Stimulated activated CD8-positive, alpha-beta memory T cell treated with anti-CD3 and anti-CD28 coated beads, Interleukin-12 subunit alpha, Interleukin-12 subunit beta, amount 100 ng/mL, for 1 hour (primary cell): ENCODE data around the gene USP2.
"Not testable (repeated sequence)": the region's sequence is repeated elsewhere in the genome, so short reads cannot be mapped to it uniquely, and the experiment has no call there.

Experiments
- DNase-seq: peaks from one replicate; pipeline ENCODE4 v3.0.0-alpha.2; 2020; ENCODE audit warnings: low read depth

Gene USP2

GRCh38 chr11:119414321-119414720, 32.8 kb upstream of the USP2 start:
- DNase-seq: no peak

- DNase-seq: no peak
Measured at GRCh38 chr11:119412072-119412471, 30.6 kb upstream of the USP2 start.

DNA sequence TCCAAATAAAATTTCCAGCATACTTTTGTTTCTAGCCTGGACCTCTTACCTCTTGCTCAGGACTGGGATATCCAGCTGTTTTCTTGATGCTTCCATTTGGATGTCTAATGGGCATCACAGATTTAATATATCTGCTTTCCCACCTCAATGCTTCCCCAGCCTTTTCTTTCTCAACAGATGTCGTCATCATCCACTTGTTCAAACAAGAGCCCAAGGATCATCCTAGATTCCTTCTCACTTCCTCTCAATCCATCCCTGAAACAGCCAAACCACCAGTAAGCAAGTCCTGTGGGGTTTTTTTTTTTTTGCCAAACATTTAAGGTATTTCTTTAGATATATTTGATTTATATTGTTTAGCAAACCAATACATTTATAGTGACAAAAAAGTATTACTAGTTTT, 29.0 kb upstream of the USP2 start:
- DNase-seq: no peak

DNA sequence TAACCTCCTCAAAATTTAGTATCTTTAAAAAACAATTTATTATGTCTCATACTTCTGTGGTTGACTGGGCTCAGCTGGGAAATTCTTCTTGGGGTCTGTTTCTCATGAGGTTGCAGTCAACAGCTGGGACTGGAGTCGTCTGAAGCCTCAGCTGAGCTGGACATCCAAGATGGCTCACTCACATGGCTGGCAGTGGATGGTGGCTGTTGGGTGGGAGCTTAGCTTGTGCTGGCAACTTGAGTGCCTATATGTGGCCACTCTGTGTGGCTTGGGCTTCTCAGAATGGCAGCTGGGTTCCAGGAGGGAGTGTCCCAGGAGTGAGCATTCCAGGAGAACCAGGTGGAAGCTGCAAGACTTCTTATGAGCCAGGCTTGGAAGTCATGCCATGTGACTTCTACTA, 28.2 kb upstream of the USP2 start:
- no peak for DNase-seq

DNA sequence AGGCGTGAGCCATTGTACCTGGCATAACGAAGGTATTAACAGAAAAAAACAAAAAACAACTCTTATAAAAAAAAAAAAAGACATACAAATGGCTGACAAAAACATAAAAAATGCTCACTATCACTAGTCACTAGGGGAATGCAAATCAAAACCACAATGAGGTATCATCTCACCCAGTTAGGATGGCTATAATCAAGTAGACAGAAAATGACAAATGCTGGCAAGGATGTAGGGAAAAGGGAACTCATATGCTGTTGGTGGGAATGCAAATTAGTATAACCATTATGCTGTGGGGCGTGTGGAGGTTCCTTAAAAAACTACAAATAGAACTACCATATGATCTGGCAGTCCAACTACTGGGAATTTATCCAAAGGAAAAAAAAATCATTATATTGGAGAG, 24.5 kb upstream of the USP2 start:
- no peak for DNase-seq

- DNase-seq: not testable (repeated sequence)
Measured at GRCh38 chr11:119405448-119405847, 24.0 kb upstream of the USP2 start.

DNA sequence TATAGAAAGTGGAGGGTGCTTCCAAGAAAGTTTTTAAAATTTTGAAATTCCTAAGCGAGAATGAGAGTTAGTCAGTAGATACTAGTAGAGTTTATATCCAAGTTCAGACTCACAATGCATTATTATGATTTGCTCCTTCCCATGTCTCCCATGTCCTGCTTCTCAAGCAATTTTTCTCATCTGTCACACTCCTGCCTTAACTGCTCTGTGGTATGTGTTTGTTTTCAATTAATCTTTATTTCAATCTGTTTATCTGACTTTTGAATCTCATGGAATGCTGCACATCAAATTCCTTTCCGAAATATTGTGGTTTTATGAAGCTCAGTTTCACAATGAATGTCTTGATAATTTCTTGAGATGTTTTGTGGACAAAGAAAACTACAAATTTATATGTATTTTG, 23.4 kb upstream of the USP2 start:
- no peak for DNase-seq

- DNase-seq: no peak
Measured at GRCh38 chr11:119403021-119403420, 21.5 kb upstream of the USP2 start.

GRCh38 chr11:119402470-119402869, 21.0 kb upstream of the USP2 start:
- no peak for DNase-seq

- no peak for DNase-seq
Measured at GRCh38 chr11:119400860-119401259, 19.4 kb upstream of the USP2 start.

DNA sequence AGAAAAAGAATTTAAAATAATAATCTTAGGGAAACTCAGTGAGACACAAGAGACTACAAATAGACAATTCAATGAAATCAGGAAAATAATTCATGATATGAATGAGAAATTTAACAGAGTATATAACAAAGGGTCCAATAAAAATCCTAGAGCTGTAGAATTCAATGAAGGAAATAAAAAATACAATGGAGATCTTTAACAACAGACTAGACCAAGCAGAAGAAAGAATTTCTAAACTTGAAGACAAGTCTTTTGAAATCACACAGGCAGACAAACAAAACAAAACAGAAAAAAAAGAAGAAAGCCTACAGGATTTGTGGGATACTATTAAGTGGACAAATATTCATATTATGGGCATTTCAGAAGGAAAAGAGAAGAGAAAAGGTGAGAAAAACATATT, 16.2 kb upstream of the USP2 start:
- no peak for DNase-seq

DNA sequence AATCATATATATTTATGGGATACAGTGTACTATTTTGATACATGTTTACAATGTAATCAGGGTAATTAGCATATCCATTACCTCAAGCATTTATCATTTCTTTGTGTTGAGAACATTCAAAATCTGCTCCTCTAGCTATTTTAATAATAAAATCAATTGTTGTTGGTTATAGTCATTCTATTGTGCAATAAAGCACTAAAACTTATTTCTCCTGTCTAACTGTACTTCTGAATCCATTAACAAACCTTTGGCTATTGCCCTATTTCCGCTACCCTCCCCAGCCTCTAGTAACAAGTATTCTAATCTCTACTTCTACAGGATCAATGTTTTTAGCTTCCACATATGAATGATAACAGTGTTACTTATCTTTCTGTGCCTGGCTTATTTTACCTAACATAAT, 15.3 kb upstream of the USP2 start:
- no peak for DNase-seq

- DNase-seq: no peak
Measured at GRCh38 chr11:119391275-119391674, 9.8 kb upstream of the USP2 start.

DNA sequence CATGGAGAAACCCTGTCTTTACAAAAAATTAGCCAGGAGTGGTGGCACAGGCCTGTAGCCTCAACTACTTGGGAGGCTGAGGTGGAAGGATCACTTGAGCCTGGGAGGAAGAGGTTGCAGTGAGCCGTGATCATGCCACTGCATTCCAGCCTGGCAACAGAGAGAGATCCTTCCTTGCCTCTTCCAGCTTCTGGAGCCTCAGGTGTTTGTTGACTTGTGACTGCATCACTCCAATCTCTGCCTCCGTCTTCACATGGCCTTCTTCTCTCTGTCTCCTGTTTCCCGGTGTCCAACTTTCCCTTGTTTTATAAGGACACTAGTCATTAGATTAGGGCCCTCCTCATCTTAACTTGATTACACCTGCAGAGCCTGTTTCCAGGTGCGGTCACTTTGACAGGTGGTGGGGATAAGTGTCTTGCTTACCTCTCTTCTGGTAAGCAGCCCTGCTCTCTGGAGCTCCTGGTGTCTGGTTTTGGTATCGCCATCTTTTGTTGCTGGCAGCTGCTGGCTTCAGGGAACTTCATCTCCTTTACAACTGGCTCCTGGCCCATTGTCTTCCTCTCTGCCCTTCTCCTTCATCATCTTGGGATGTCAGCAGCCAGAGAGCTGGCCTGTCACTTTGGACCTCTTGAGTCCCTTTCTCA, 8.2 kb upstream of the USP2 start:
- DNase-seq: no peak

DNA sequence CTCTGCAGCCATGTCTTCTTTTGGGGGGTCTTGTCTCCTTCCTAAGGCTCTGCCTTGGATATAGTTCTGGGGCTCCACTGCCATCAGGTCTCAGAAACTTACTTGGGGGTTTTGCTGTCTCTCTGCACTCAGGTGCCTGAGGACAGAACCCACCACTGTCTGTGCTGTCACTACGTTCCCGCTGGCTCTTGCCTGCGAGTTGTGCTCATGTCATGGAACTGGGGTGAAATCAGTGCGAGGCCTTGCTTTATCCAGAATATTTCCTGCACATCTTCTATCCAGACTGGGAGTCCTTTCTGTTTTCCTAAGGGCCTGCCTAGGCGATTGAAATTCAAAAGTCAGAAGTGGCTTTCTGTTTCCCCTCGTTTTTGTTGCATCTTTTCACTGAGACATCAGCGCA, 6.6 kb upstream of the USP2 start:
- DNase-seq: no peak

DNA sequence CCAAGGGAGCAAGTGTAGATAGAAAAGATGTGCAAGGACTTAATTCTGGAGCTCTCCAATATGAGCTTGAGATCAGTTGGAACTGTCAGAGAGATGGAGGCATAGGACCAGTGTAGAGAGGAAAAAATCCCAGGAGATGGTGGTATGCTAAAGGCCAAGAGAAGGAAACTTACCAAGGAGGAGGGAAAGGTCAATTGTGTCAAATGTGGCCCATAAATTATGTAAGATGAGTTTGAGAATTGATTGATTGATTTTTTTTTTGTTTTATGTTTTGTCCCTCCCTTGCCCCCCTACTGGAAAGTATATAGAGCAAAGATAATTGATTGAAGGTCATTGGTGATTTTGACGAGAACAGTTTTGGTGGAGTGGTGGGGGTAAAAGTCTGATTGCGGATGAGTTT, 2.8 kb upstream of the USP2 start:
- no peak for DNase-seq

- DNase-seq: not testable (repeated sequence)
Measured at GRCh38 chr11:119382513-119382912, 1.0 kb upstream of the USP2 start.

DNA sequence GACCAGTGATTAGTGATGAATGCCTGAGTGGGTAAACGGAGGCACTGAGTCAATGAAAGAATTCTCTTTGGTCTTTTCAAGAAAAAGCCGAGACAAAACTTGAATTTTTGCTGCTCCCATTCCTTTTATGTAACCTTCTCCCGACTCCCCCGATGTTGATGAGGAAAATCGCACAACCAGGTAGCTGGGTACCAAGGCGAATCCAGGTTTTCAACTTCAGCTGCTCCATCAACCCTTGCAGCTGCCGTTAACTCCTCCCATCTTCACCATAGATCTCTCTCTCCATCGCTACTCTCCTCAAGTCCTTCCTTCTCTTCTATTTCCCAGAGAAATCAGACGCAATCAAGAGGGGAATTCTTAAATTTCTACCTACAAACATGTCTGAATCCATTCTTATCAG, 611 bp upstream of the USP2 start:
- no peak for DNase-seq

- DNase-seq: no peak
Measured at GRCh38 chr11:119380827-119381180, 686 bp downstream of the USP2 start.

DNA sequence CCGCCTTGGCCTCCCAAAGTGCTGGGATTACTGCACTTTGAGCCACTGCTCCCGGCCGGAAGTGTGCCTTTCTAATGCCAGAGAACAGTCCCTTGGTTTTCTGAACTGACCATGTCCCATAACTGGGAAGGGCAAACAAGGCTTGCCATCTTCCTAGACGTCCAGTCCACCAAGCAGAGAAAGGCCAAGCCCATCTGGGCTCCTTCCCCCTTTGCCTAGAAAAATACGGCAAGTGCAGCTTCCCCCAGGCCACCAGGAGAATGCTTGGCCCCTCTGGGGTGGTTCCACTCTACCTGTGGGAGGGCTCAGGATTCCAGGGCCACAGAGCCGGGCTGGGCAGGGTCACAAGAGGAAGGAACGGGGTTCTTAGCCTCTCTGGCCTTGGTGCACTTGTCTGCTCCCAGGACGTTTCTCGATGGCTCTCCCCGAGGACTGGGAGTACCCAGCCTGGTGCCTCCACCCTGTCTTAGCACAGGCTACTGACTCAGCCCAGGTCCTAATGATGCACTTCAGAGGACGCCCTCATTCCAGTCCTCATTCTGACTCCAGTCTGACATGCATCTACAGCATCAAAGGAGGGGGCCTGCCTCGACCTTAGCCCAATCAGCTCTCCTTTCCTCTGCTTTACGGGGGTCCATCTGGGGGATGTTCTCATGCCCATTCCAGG, 1.2 kb downstream of the USP2 start:
- no peak for DNase-seq

- DNase-seq: no peak
Measured at GRCh38 chr11:119378851-119379465, 2.5 kb downstream of the USP2 start.

- no peak for DNase-seq
Measured at GRCh38 chr11:119377961-119378667, 3.4 kb downstream of the USP2 start.
